ENCODE results near the gene PCDHA1. TPM values are rescaled to one million over a fixed set of nuclear protein-coding genes. Genes with fewer than 3 reads are reported as not detected.
A peak's percentile ranks its signal among the peaks of the same experiment; 100 is the strongest.
"Not testable (repeated sequence)": the region's sequence is repeated elsewhere in the genome, so short reads cannot be mapped to it uniquely, and the experiment has no call there.

PCDHA1 gene
- polyA plus RNA-seq, 4 donors, result 0.06 to 0.43 TPM; not detected in 2

GRCh38 chr5:140802381-140802780 is 16.4 kb downstream of the PCDHA1 start:
- not testable (repeated sequence) for H3K36me3 ChIP-seq (ENCODE audit: control insufficient read depth in 3 of 3, insufficient read depth in 2 of 3, low read depth in 1 of 3, low read length in 3 of 3); H3K4me3 ChIP-seq (ENCODE audit: low read depth in 1 of 3, low read length in 3 of 3); DNase-seq; H3K4me1 ChIP-seq (ENCODE audit: control insufficient read depth in 3 of 3, insufficient read depth in 2 of 3, low read depth in 1 of 3, low read length in 2 of 3); H3K27ac ChIP-seq (ENCODE audit: low read depth in 1 of 3, low read length in 2 of 3); FAIRE-seq
- WGBS, 3 donors, result 55 to 77% (median 69%) methylated on average over 45 of the region's 45 CpGs
- Histone ChIP-seq H3K9me3 (ENCODE audit: control insufficient read depth in 2 of 2, insufficient read depth in 1 of 2, low read depth in 1 of 2, low read length in 1 of 2) (peaks cover 6 to 27% of the 10 kb centered on the region in 2 donors), H3K27me3 (ENCODE audit: control insufficient read depth in 3 of 3, insufficient read depth in 3 of 3, low read length in 3 of 3) (peaks cover 0 to 11% (median 0%) of the 10 kb centered on the region in 3 donors)

- H3K27ac ChIP-seq (ENCODE audit: low read depth in 1 of 3, low read length in 2 of 3), result no peak overlapping the region
- H3K4me1 ChIP-seq (ENCODE audit: control insufficient read depth in 3 of 3, insufficient read depth in 2 of 3, low read depth in 1 of 3, low read length in 2 of 3), result no peaks in the 10 kb centered on the region
- no peak for FAIRE-seq
- WGBS, 3 donors, result 57 to 74% (median 66%) methylated on average over 51 to 53 of the region's 53 CpGs
- peaks cover 6 to 29% of the 10 kb centered on the region in 2 donors for H3K9me3 ChIP-seq (ENCODE audit: control insufficient read depth in 2 of 2, insufficient read depth in 1 of 2, low read depth in 1 of 2, low read length in 1 of 2)
- no peak for DNase-seq
- no peak overlapping the region for H3K4me3 ChIP-seq (ENCODE audit: low read depth in 1 of 3, low read length in 3 of 3)
- H3K27me3 ChIP-seq (ENCODE audit: control insufficient read depth in 3 of 3, insufficient read depth in 3 of 3, low read length in 3 of 3), result peaks cover 0 to 14% (median 0%) of the 10 kb centered on the region in 3 donors
- no peaks in the 10 kb centered on the region for H3K36me3 ChIP-seq (ENCODE audit: control insufficient read depth in 3 of 3, insufficient read depth in 2 of 3, low read depth in 1 of 3, low read length in 3 of 3)
Measured at GRCh38 chr5:140802781-140803271, 16.9 kb downstream of the PCDHA1 start.

DNA sequence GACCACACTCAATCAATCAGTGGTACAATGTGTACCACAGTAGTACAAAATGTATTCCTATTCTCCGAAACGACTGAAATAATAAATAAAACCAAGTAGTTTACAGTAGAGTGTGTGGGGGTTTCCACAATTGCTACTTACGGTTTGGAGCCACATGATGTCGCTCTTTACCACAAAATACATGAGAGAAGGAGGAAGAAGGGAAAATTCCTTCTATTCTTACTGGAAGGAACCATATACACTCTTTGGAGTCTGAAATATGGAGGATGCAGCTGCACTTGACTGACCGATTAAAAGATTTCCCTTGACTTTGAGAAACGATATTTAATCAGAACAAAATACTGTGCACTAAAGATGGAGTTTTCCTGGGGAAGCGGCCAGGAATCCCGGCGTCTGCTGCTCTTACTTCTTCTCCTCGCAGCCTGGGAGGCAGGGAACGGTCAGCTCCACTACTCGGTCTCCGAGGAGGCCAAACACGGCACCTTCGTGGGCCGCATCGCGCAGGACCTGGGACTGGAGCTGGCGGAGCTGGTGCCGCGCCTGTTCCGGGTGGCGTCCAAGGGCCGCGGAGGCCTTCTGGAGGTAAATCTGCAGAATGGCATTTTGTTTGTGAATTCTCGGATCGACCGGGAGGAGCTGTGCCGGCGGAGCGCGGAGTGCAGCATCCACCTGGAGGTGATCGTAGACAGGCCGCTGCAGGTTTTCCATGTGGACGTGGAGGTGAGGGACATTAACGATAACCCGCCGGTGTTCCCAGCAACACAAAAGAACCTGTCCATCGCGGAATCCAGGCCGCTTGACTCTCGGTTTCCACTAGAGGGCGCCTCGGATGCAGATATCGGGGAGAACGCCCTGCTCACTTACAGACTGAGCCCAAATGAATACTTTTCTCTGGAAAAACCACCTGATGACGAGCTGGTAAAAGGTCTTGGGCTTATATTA is 21.2 kb downstream of the PCDHA1 start, which contains the start of gene PCDHA4:
TSS of gene PCDHA4 (plus strand) at position 235 of the 942 bp plus-strand sequence.
- Histone ChIP-seq H3K9me3 (ENCODE audit: control insufficient read depth in 2 of 2, insufficient read depth in 1 of 2, low read depth in 1 of 2, low read length in 1 of 2) (peaks cover 4 to 37% of the 10 kb centered on the region in 2 donors), H3K36me3 (ENCODE audit: control insufficient read depth in 3 of 3, insufficient read depth in 2 of 3, low read depth in 1 of 3, low read length in 3 of 3) (no peaks in the 10 kb centered on the region), H3K4me3 (ENCODE audit: low read depth in 1 of 3, low read length in 3 of 3) (peak within 1 kb of the TSS in 1 of 3 donors; percentile 13), H3K27me3 (ENCODE audit: control insufficient read depth in 3 of 3, insufficient read depth in 3 of 3, low read length in 3 of 3) (peaks cover 0 to 9% (median 0%) of the 10 kb centered on the region in 3 donors), H3K4me1 (ENCODE audit: control insufficient read depth in 3 of 3, insufficient read depth in 2 of 3, low read depth in 1 of 3, low read length in 2 of 3) (no peaks in the 10 kb centered on the region), H3K27ac (ENCODE audit: low read depth in 1 of 3, low read length in 2 of 3) (no peak within 1 kb of the TSS)
- FAIRE-seq (no peak), DNase-seq (no peak)
- 21 to 43% (median 40%) methylated on average over 32 to 38 of the region's 47 CpGs for WGBS, 3 donors

GRCh38 chr5:140808241-140808888 is 22.4 kb downstream of the PCDHA1 start:
- 65 to 84% (median 79%) methylated on average over 62 of the region's 62 CpGs for WGBS, 3 donors
- H3K4me1 ChIP-seq (ENCODE audit: control insufficient read depth in 3 of 3, insufficient read depth in 2 of 3, low read depth in 1 of 3, low read length in 2 of 3); H3K4me3 ChIP-seq (ENCODE audit: low read depth in 1 of 3, low read length in 3 of 3); H3K27me3 ChIP-seq (ENCODE audit: control insufficient read depth in 3 of 3, insufficient read depth in 3 of 3, low read length in 3 of 3); H3K36me3 ChIP-seq (ENCODE audit: control insufficient read depth in 3 of 3, insufficient read depth in 2 of 3, low read depth in 1 of 3, low read length in 3 of 3); FAIRE-seq; DNase-seq; H3K27ac ChIP-seq (ENCODE audit: low read depth in 1 of 3, low read length in 2 of 3): not testable (repeated sequence)
- peaks cover 0 to 25% of the 10 kb centered on the region in 2 donors for H3K9me3 ChIP-seq (ENCODE audit: control insufficient read depth in 2 of 2, insufficient read depth in 1 of 2, low read depth in 1 of 2, low read length in 1 of 2)

GRCh38 chr5:140808889-140809291 is 22.9 kb downstream of the PCDHA1 start:
- Histone ChIP-seq H3K27me3 (ENCODE audit: control insufficient read depth in 3 of 3, insufficient read depth in 3 of 3, low read length in 3 of 3) (peaks cover 0 to 6% (median 0%) of the 10 kb centered on the region in 3 donors), H3K36me3 (ENCODE audit: control insufficient read depth in 3 of 3, insufficient read depth in 2 of 3, low read depth in 1 of 3, low read length in 3 of 3) (no peaks in the 10 kb centered on the region), H3K4me1 (ENCODE audit: control insufficient read depth in 3 of 3, insufficient read depth in 2 of 3, low read depth in 1 of 3, low read length in 2 of 3) (no peaks in the 10 kb centered on the region), H3K27ac (ENCODE audit: low read depth in 1 of 3, low read length in 2 of 3) (no peak overlapping the region), H3K9me3 (ENCODE audit: control insufficient read depth in 2 of 2, insufficient read depth in 1 of 2, low read depth in 1 of 2, low read length in 1 of 2) (peaks cover 0 to 29% of the 10 kb centered on the region in 2 donors), H3K4me3 (ENCODE audit: low read depth in 1 of 3, low read length in 3 of 3) (no peak overlapping the region)
- DNase-seq (no peak), FAIRE-seq (no peak)
- WGBS, 3 donors, result 72 to 84% (median 82%) methylated on average over 40 to 43 of the region's 43 CpGs

DNA sequence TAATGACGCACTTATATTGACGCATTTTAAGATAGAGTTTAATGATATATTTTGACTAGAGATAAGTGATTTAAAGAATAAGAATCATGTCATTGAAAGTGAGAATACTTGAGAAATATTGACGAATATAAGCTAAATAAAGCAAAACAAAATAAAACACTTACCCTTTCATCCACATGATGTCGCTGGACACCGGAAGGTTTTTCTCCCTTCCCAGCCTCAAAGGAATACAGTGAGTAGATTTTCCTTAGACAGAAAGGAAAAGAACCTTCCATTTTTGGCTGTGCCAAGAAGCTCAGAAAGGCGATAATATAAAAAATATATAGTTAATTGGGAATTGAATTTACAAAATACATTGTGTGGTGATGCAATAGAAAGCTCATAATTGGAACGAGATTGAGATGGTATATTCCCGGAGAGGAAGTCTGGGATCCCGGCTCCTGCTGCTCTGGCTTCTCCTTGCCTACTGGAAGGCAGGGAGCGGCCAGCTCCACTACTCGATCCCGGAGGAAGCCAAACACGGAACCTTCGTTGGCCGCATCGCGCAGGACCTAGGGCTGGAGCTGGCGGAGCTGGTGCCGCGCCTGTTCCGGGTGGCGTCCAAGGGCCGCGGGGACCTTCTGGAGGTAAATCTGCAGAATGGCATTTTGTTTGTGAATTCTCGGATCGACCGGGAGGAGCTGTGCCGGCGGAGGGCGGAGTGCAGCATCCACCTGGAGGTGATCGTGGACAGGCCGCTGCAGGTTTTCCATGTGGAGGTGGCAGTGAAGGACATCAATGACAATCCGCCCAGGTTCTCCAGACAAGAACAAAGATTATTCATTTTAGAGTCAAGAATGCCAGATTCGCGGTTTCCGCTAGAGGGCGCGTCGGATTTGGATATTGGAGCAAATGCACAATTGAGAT is 35.7 kb downstream of the PCDHA1 start, which contains the start of gene PCDHA5:
TSS of gene PCDHA5 (plus strand) at position 239 of the 906 bp plus-strand sequence.
- peaks cover 0 to 2% (median 0%) of the 10 kb centered on the region in 3 donors for H3K27me3 ChIP-seq (ENCODE audit: control insufficient read depth in 3 of 3, insufficient read depth in 3 of 3, low read length in 3 of 3)
- H3K27ac ChIP-seq (ENCODE audit: low read depth in 1 of 3, low read length in 2 of 3), result no peak within 1 kb of the TSS
- DNase-seq (peak; percentile 4 to 5), FAIRE-seq (no peak)
- H3K4me3 ChIP-seq (ENCODE audit: low read depth in 1 of 3, low read length in 3 of 3), result no peak within 1 kb of the TSS
- H3K36me3 ChIP-seq (ENCODE audit: control insufficient read depth in 3 of 3, insufficient read depth in 2 of 3, low read depth in 1 of 3, low read length in 3 of 3), result no peaks in the 10 kb centered on the region
- no peaks in the 10 kb centered on the region for H3K4me1 ChIP-seq (ENCODE audit: control insufficient read depth in 3 of 3, insufficient read depth in 2 of 3, low read depth in 1 of 3, low read length in 2 of 3)
- 36 to 51% (median 49%) methylated on average over 39 of the region's 39 CpGs for WGBS, 3 donors
- H3K9me3 ChIP-seq (ENCODE audit: control insufficient read depth in 2 of 2, insufficient read depth in 1 of 2, low read depth in 1 of 2, low read length in 1 of 2), result peaks cover 4 to 35% of the 10 kb centered on the region in 2 donors

- Histone ChIP-seq H3K36me3 (ENCODE audit: control insufficient read depth in 3 of 3, insufficient read depth in 2 of 3, low read depth in 1 of 3, low read length in 3 of 3) (no peaks in the 10 kb centered on the region), H3K4me3 (ENCODE audit: low read depth in 1 of 3, low read length in 3 of 3) (no peak overlapping the region), H3K9me3 (ENCODE audit: control insufficient read depth in 2 of 2, insufficient read depth in 1 of 2, low read depth in 1 of 2, low read length in 1 of 2) (peaks cover 4 to 29% of the 10 kb centered on the region in 2 donors), H3K27me3 (ENCODE audit: control insufficient read depth in 3 of 3, insufficient read depth in 3 of 3, low read length in 3 of 3) (peaks cover 0 to 2% (median 0%) of the 10 kb centered on the region in 3 donors), H3K4me1 (ENCODE audit: control insufficient read depth in 3 of 3, insufficient read depth in 2 of 3, low read depth in 1 of 3, low read length in 2 of 3) (no peaks in the 10 kb centered on the region), H3K27ac (ENCODE audit: low read depth in 1 of 3, low read length in 2 of 3) (no peak overlapping the region)
- FAIRE-seq, result no peak
- DNase-seq, result no peak
- WGBS, 3 donors, result 29 to 31% (median 30%) methylated on average over 6 of the region's 6 CpGs
Measured at GRCh38 chr5:140822281-140822629, 36.3 kb downstream of the PCDHA1 start.

Measured in small intestine (tissue), 7 donors.